ENCODE measurements around the gene PCYT1B.

DNA sequence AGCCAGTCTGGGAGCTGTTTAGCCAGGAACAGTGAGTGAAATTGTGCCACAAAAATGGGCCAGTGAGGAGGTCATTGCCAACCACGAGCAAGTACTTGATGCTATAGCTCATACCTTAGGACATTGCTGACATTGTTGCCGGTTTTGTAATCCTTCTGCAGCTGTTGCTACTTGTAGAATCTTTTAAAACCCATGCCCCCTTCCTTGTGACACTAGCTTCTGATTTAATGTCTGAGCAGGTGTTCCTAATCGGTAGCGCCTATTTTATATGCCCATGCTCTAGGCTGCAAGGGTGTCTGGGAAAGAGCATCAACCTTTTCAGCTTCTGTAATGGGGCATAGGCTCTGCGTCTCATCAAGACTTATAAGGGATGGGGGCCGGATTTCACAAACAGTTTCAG lies 49.1 kb upstream of the PCYT1B start:
- no peak for TF ChIP-seq POLR2A (IDR thresholded peaks at IDR 0.05)
- TF ChIP-seq, protein P1, sequence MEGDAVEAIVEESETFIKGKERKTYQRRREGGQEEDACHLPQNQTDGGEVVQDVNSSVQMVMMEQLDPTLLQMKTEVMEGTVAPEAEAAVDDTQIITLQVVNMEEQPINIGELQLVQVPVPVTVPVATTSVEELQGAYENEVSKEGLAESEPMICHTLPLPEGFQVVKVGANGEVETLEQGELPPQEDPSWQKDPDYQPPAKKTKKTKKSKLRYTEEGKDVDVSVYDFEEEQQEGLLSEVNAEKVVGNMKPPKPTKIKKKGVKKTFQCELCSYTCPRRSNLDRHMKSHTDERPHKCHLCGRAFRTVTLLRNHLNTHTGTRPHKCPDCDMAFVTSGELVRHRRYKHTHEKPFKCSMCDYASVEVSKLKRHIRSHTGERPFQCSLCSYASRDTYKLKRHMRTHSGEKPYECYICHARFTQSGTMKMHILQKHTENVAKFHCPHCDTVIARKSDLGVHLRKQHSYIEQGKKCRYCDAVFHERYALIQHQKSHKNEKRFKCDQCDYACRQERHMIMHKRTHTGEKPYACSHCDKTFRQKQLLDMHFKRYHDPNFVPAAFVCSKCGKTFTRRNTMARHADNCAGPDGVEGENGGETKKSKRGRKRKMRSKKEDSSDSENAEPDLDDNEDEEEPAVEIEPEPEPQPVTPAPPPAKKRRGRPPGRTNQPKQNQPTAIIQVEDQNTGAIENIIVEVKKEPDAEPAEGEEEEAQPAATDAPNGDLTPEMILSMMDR (IDR thresholded peaks at IDR 0.05), result no peak

All from sigmoid colon (tissue), 3 donors.